ENCODE measurements around the gene NPAT. TPM values are rescaled to one million over a fixed set of nuclear protein-coding genes. Genes with fewer than 3 reads are reported as not detected.

NPAT gene
- polyA plus RNA-seq, 1 donor from 2014 or later: 10.8 TPM

GRCh38 chr11:108199446-108200321 is 22.8 kb downstream of the NPAT start:
- Histone ChIP-seq H3K4me3 (ENCODE audit: low read length) (no peak overlapping the region), H4K20me1 (ENCODE audit: insufficient read depth) (no peaks in the 10 kb centered on the region), H3K36me3 (ENCODE audit: insufficient read depth, low read length) (peaks cover 13% of the 10 kb centered on the region), H2AFZ (ENCODE audit: low read depth, low read length) (no peak overlapping the region), H3F3A (ENCODE audit: insufficient read depth, low read length, poor library complexity, severe bottlenecking) (no peaks in the 10 kb centered on the region), H3K9me3 (ENCODE audit: low read length) (peaks cover 3% of the 10 kb centered on the region), H3K4me2 (ENCODE audit: low read length) (no peak overlapping the region), H3K9ac (ENCODE audit: low read length) (no peak overlapping the region), H3K27me3 (ENCODE audit: insufficient read depth, low read depth, low read length) (no peaks in the 10 kb centered on the region), H3K27ac (ENCODE audit: low read length) (no peak overlapping the region), H3K9me2 (ENCODE audit: insufficient read depth, low read length) (no peaks in the 10 kb centered on the region), H3K79me2 (replicated peaks; ENCODE audit: insufficient read depth, low read length) (no peaks in the 10 kb centered on the region)
- no peak for TF ChIP-seq TAF1 (IDR thresholded peaks at IDR 0.05; ENCODE audit: low read depth)
- no peak for TF ChIP-seq POLR2AphosphoS5 (IDR thresholded peaks at IDR 0.05)

GRCh38 chr11:108198833-108199232 is 23.6 kb downstream of the NPAT start:
- Histone ChIP-seq H3K9me3 (ENCODE audit: low read length) (no peaks in the 10 kb centered on the region), H4K20me1 (ENCODE audit: insufficient read depth) (no peaks in the 10 kb centered on the region), H3K27ac (ENCODE audit: low read length) (no peak overlapping the region), H3K4me2 (ENCODE audit: low read length) (no peak overlapping the region), H3K79me2 (replicated peaks; ENCODE audit: insufficient read depth, low read length) (no peaks in the 10 kb centered on the region), H3K9me2 (ENCODE audit: insufficient read depth, low read length) (no peaks in the 10 kb centered on the region), H2AFZ (ENCODE audit: low read depth, low read length) (no peak overlapping the region), H3K36me3 (ENCODE audit: insufficient read depth, low read length) (peaks cover 4% of the 10 kb centered on the region), H3F3A (ENCODE audit: insufficient read depth, low read length, poor library complexity, severe bottlenecking) (no peaks in the 10 kb centered on the region), H3K9ac (ENCODE audit: low read length) (no peak overlapping the region), H3K4me3 (ENCODE audit: low read length) (no peak overlapping the region), H3K27me3 (ENCODE audit: insufficient read depth, low read depth, low read length) (no peaks in the 10 kb centered on the region)
- TF ChIP-seq TAF1 (IDR thresholded peaks at IDR 0.05; ENCODE audit: low read depth) (no peak), SMC3 (conservative IDR thresholded peaks at IDR 0.05; ENCODE audit: poor library complexity) (no peak), EZH2 (IDR thresholded peaks at IDR 0.05; ENCODE audit: borderline replicate concordance, insufficient read depth, low read length, poor library complexity, severe bottlenecking) (no peak), EP300 (conservative IDR thresholded peaks at IDR 0.05; ENCODE audit: poor library complexity, severe bottlenecking) (no peak), MXI1 (conservative IDR thresholded peaks at IDR 0.05; ENCODE audit: poor library complexity, severe bottlenecking) (no peak), CTCF (IDR thresholded peaks at IDR 0.05; ENCODE audit: poor library complexity, severe bottlenecking) (no peak), POLR2AphosphoS5 (IDR thresholded peaks at IDR 0.05) (no peak), RAD21 (conservative IDR thresholded peaks at IDR 0.05) (no peak), REST (IDR thresholded peaks at IDR 0.05; ENCODE audit: borderline replicate concordance) (no peak)
